Measurements from ENCODE around the gene HTRA2.

- TF ChIP-seq CTCF (IDR thresholded peaks at IDR 0.05) (no peak), POLR2A (IDR thresholded peaks at IDR 0.05) (no peak)
Measured at GRCh38 chr2:74527741-74528140, 2.0 kb upstream of the HTRA2 start.
